ENCODE measurements around the gene EN2. TPM values are rescaled to one million over a fixed set of nuclear protein-coding genes. Genes with fewer than 3 reads are reported as not detected.

EN2 gene
- total RNA-seq, 1 donor from 2014 or later = not detected

GRCh38 chr7:155467846-155468784, 10.2 kb downstream of the EN2 start:
- Mint-ChIP-seq H3K27ac (no peak overlapping the region), H3K4me1 (peaks cover 16% of the 10 kb centered on the region), H3K36me3 (no peaks in the 10 kb centered on the region), H3K9me3 (no peaks in the 10 kb centered on the region), H3K4me3 (no peak overlapping the region), H3K27me3 (ENCODE audit: low read depth) (peaks cover 99% of the 10 kb centered on the region)
- TF ChIP-seq CTCF (IDR thresholded peaks at IDR 0.05; ENCODE audit: unreplicated experiment) = no peak
- no peak for DNase-seq (ENCODE audit: low spot score in 2 of 2, unreplicated experiment in 2 of 2)

GRCh38 chr7:155468785-155469148, 10.8 kb downstream of the EN2 start:
- Mint-ChIP-seq H3K27ac (no peak overlapping the region), H3K27me3 (ENCODE audit: low read depth) (peaks cover 99% of the 10 kb centered on the region), H3K4me3 (no peak overlapping the region), H3K36me3 (no peaks in the 10 kb centered on the region), H3K9me3 (no peaks in the 10 kb centered on the region), H3K4me1 (peaks cover 18% of the 10 kb centered on the region)
- no peak for DNase-seq (ENCODE audit: low spot score in 2 of 2, unreplicated experiment in 2 of 2)
- TF ChIP-seq CTCF (IDR thresholded peaks at IDR 0.05; ENCODE audit: unreplicated experiment) = no peak

- peaks cover 18% of the 10 kb centered on the region for H3K4me1 Mint-ChIP-seq
- no peak overlapping the region for H3K27ac Mint-ChIP-seq
- no peak for DNase-seq (ENCODE audit: low spot score in 2 of 2, unreplicated experiment in 2 of 2)
- no peaks in the 10 kb centered on the region for H3K36me3 Mint-ChIP-seq
- H3K27me3 Mint-ChIP-seq (ENCODE audit: low read depth) = peaks cover 99% of the 10 kb centered on the region
- H3K9me3 Mint-ChIP-seq = no peaks in the 10 kb centered on the region
- no peak for TF ChIP-seq CTCF (IDR thresholded peaks at IDR 0.05; ENCODE audit: unreplicated experiment)
- no peak overlapping the region for H3K4me3 Mint-ChIP-seq
Measured at GRCh38 chr7:155469311-155470185, 11.6 kb downstream of the EN2 start.

- H3K27ac Mint-ChIP-seq = no peak overlapping the region
- no peak for DNase-seq (ENCODE audit: low spot score in 2 of 2, unreplicated experiment in 2 of 2)
- peaks cover 99% of the 10 kb centered on the region for H3K27me3 Mint-ChIP-seq (ENCODE audit: low read depth)
- H3K4me1 Mint-ChIP-seq = peaks cover 18% of the 10 kb centered on the region
- H3K4me3 Mint-ChIP-seq = no peak overlapping the region
- no peaks in the 10 kb centered on the region for H3K36me3 Mint-ChIP-seq
- no peaks in the 10 kb centered on the region for H3K9me3 Mint-ChIP-seq
- no peak for TF ChIP-seq CTCF (IDR thresholded peaks at IDR 0.05; ENCODE audit: unreplicated experiment)
Measured at GRCh38 chr7:155470186-155470487, 12.2 kb downstream of the EN2 start.

- Mint-ChIP-seq H3K4me3 (no peak overlapping the region), H3K9me3 (peaks cover 1% of the 10 kb centered on the region), H3K27me3 (ENCODE audit: low read depth) (peaks cover 99% of the 10 kb centered on the region), H3K36me3 (no peaks in the 10 kb centered on the region), H3K27ac (no peak overlapping the region), H3K4me1 (peaks cover 18% of the 10 kb centered on the region)
- DNase-seq (ENCODE audit: low spot score in 2 of 2, unreplicated experiment in 2 of 2) = no peak
- no peak for TF ChIP-seq CTCF (IDR thresholded peaks at IDR 0.05; ENCODE audit: unreplicated experiment)
Measured at GRCh38 chr7:155470686-155471638, 13.0 kb downstream of the EN2 start.

All from mesothelial cell of epicardium (in vitro differentiated cells).